ENCODE data around the gene IP6K3. TPM values are rescaled to one million over a fixed set of nuclear protein-coding genes. Genes with fewer than 3 reads are reported as not detected.
A peak's percentile ranks its signal among the peaks of the same experiment; 100 is the strongest.

The IP6K3 gene
- total RNA-seq, 1 experiment from 2014 or later = not detected

- H3K4me3 ChIP-seq (ENCODE audit: low read depth, low read length, poor library complexity, severe bottlenecking) = peak overlapping the region; percentile 64
- H3K9me3 ChIP-seq (ENCODE audit: low read depth, low read length, poor library complexity, severe bottlenecking) = no peaks in the 10 kb centered on the region
- intact Hi-C loops (cut with micrococcal nuclease; ENCODE audit: unreplicated experiment) = loop anchor here (5.0 to 10.0 kb wide), 2 partner anchors 62 to 444 kb away; no protein-coding TSS in a partner anchor
- TF ChIP-seq EZH2 (IDR thresholded peaks at IDR 0.05; ENCODE audit: borderline replicate concordance, low read depth, low read length, poor library complexity, severe bottlenecking) (no peak), CTCF (conservative IDR thresholded peaks at IDR 0.05; ENCODE audit: low read depth, low read length) (no peak)
- ChIA-PET CTCF (interaction anchor here (1.5 to 1.8 kb wide), 3 partner anchors 13 to 444 kb away, joined by 3 to 5 read pairs (median 3); no protein-coding TSS in a partner anchor), POLR2A (ENCODE audit: low non-redundant PET) (interaction anchor here (0.5 kb wide), 1 partner anchor 1853 kb away, joined by 3 read pairs; no protein-coding TSS in a partner anchor)
- peak overlapping the region; percentile 98 for H3K27ac ChIP-seq (ENCODE audit: low read depth, low read length, poor library complexity, severe bottlenecking)
- peaks cover 27% of the 10 kb centered on the region for H3K36me3 ChIP-seq (ENCODE audit: insufficient read depth, low read length, poor library complexity, severe bottlenecking)
- peak; percentile 24 for DNase-seq (ENCODE audit: low spot score)
- BruUV-seq (replicated peaks) = no TSS peak
- peaks cover 26% of the 10 kb centered on the region for H3K4me1 ChIP-seq (ENCODE audit: insufficient read depth, low read length, poor library complexity, severe bottlenecking)
- no peaks in the 10 kb centered on the region for H3K27me3 ChIP-seq (replicated peaks; ENCODE audit: insufficient read depth, low read depth, low read length, poor library complexity)
Measured at GRCh38 chr6:33710296-33711121, 36.2 kb downstream of the IP6K3 start.

- ChIA-PET POLR2A (ENCODE audit: low non-redundant PET) (interaction anchor here (0.6 kb wide), 1 partner anchor 130 kb away, joined by 4 read pairs; no protein-coding TSS in a partner anchor), CTCF (no interaction called here)
- TF ChIP-seq EZH2 (IDR thresholded peaks at IDR 0.05; ENCODE audit: borderline replicate concordance, low read depth, low read length, poor library complexity, severe bottlenecking) = no peak
- no peak for TF ChIP-seq CTCF (conservative IDR thresholded peaks at IDR 0.05; ENCODE audit: low read depth, low read length)
- Histone ChIP-seq H3K9me3 (ENCODE audit: low read depth, low read length, poor library complexity, severe bottlenecking) (no peaks in the 10 kb centered on the region), H3K36me3 (ENCODE audit: insufficient read depth, low read length, poor library complexity, severe bottlenecking) (peaks cover 27% of the 10 kb centered on the region), H3K4me1 (ENCODE audit: insufficient read depth, low read length, poor library complexity, severe bottlenecking) (peaks cover 26% of the 10 kb centered on the region), H3K4me3 (ENCODE audit: low read depth, low read length, poor library complexity, severe bottlenecking) (no peak overlapping the region), H3K27me3 (replicated peaks; ENCODE audit: insufficient read depth, low read depth, low read length, poor library complexity) (no peaks in the 10 kb centered on the region), H3K27ac (ENCODE audit: low read depth, low read length, poor library complexity, severe bottlenecking) (peak overlapping the region; percentile 98)
- DNase-seq (ENCODE audit: low spot score) = peak; percentile 27
- BruUV-seq (replicated peaks) = no TSS peak
- intact Hi-C loops (cut with micrococcal nuclease; ENCODE audit: unreplicated experiment) = loop anchor here (5.0 to 10.0 kb wide), 2 partner anchors 63 to 445 kb away; no protein-coding TSS in a partner anchor
Measured at GRCh38 chr6:33709605-33710295, 37.0 kb downstream of the IP6K3 start.

- Histone ChIP-seq H3K4me3 (ENCODE audit: low read depth, low read length, poor library complexity, severe bottlenecking) (no peak overlapping the region), H3K9me3 (ENCODE audit: low read depth, low read length, poor library complexity, severe bottlenecking) (no peaks in the 10 kb centered on the region), H3K36me3 (ENCODE audit: insufficient read depth, low read length, poor library complexity, severe bottlenecking) (peaks cover 27% of the 10 kb centered on the region), H3K27ac (ENCODE audit: low read depth, low read length, poor library complexity, severe bottlenecking) (no peak overlapping the region), H3K4me1 (ENCODE audit: insufficient read depth, low read length, poor library complexity, severe bottlenecking) (peaks cover 26% of the 10 kb centered on the region), H3K27me3 (replicated peaks; ENCODE audit: insufficient read depth, low read depth, low read length, poor library complexity) (no peaks in the 10 kb centered on the region)
- TF ChIP-seq EZH2 (IDR thresholded peaks at IDR 0.05; ENCODE audit: borderline replicate concordance, low read depth, low read length, poor library complexity, severe bottlenecking) (no peak), CTCF (conservative IDR thresholded peaks at IDR 0.05; ENCODE audit: low read depth, low read length) (no peak)
- no TSS peak for BruUV-seq (replicated peaks)
- CTCF ChIA-PET = no interaction called here
- POLR2A ChIA-PET (ENCODE audit: low non-redundant PET) = interaction anchor here (0.6 kb wide), 1 partner anchor 695 kb away, joined by 3 read pairs; no protein-coding TSS in a partner anchor
- intact Hi-C loops (cut with micrococcal nuclease; ENCODE audit: unreplicated experiment) = no loop called here
- DNase-seq (ENCODE audit: low spot score) = no peak
Measured at GRCh38 chr6:33708516-33709204, 38.0 kb downstream of the IP6K3 start.
